ENCODE results near the gene CD28.

CD28 gene

GRCh38 chr2:203690117-203690431 is 16.4 kb upstream of the CD28 start:
- no CpG with 5 or more reads among the region's 4 CpGs for WGBS (ENCODE audit: extremely low coverage, insufficient coverage, insufficient read length)

GRCh38 chr2:203690441-203691047 is 15.9 kb upstream of the CD28 start:
- H4K12ac ChIP-seq (ENCODE audit: low read depth, low read length), result no peak overlapping the region
- no peaks in the 10 kb centered on the region for H3K36me3 ChIP-seq (ENCODE audit: control insufficient read depth in 1 of 2, insufficient read depth in 2 of 2, low read length in 2 of 2)
- DNase-seq, result peak in 1 of 2 donors; percentile 40
- no peak overlapping the region for H3K4ac ChIP-seq (ENCODE audit: low read depth, low read length)
- no peaks in the 10 kb centered on the region for H3K9me3 ChIP-seq (ENCODE audit: insufficient read depth, low read depth, low read length)
- WGBS (ENCODE audit: extremely low coverage, insufficient coverage, insufficient read length), result no CpG with 5 or more reads among the region's 5 CpGs
- no peaks in the 10 kb centered on the region for H3K79me2 ChIP-seq (ENCODE audit: control insufficient read depth, insufficient read depth, low read length, poor library complexity)
- no peak overlapping the region for H3K27ac ChIP-seq (ENCODE audit: low read depth, low read length)
- H3K79me1 ChIP-seq (ENCODE audit: low read length), result no peaks in the 10 kb centered on the region
- no peak overlapping the region for H3K4me3 ChIP-seq (ENCODE audit: low read depth, low read length)
- H3K27me3 ChIP-seq (ENCODE audit: insufficient read depth, low read length), result no peaks in the 10 kb centered on the region
- peaks cover 0 to 2% of the 10 kb centered on the region in 2 experiments for H3K4me1 ChIP-seq (ENCODE audit: control insufficient read depth in 1 of 2, insufficient read depth in 2 of 2, low read length in 2 of 2)
- H2BK5ac ChIP-seq (ENCODE audit: low read depth, low read length, poor library complexity), result no peak overlapping the region
- no peak overlapping the region for H4K91ac ChIP-seq (ENCODE audit: low read depth, low read length)
- no peak overlapping the region for H3K14ac ChIP-seq (ENCODE audit: low read length)
- H3K18ac ChIP-seq (ENCODE audit: low read length), result no peak overlapping the region
- no peak overlapping the region for H4K8ac ChIP-seq (ENCODE audit: low read depth, low read length)
- H2BK120ac ChIP-seq (ENCODE audit: insufficient read depth, low read length, poor library complexity), result no peak overlapping the region
- no peak overlapping the region for H2AK5ac ChIP-seq (ENCODE audit: low read length)
- no peak overlapping the region for H3K9ac ChIP-seq (ENCODE audit: low read length)
- no peak overlapping the region for H3K23ac ChIP-seq (ENCODE audit: low read length)
- no peak overlapping the region for H2BK12ac ChIP-seq (ENCODE audit: low read length)
- no peak overlapping the region for H3K4me2 ChIP-seq (ENCODE audit: low read length)
- no peak overlapping the region for H2AFZ ChIP-seq (ENCODE audit: insufficient read depth, low read length, poor library complexity)

More at GRCh38 chr2:203690117-203690431, 16.4 kb upstream of the CD28 start:
- Histone ChIP-seq H3K27me3 (ENCODE audit: insufficient read depth, low read length) (no peaks in the 10 kb centered on the region), H3K23ac (ENCODE audit: low read length) (no peak overlapping the region), H2AK5ac (ENCODE audit: low read length) (no peak overlapping the region), H2BK5ac (ENCODE audit: low read depth, low read length, poor library complexity) (no peak overlapping the region), H3K9ac (ENCODE audit: low read length) (no peak overlapping the region), H4K8ac (ENCODE audit: low read depth, low read length) (no peak overlapping the region), H3K18ac (ENCODE audit: low read length) (no peak overlapping the region), H4K91ac (ENCODE audit: low read depth, low read length) (no peak overlapping the region), H4K12ac (ENCODE audit: low read depth, low read length) (no peak overlapping the region), H3K79me1 (ENCODE audit: low read length) (no peaks in the 10 kb centered on the region), H3K4ac (ENCODE audit: low read depth, low read length) (no peak overlapping the region), H3K14ac (ENCODE audit: low read length) (no peak overlapping the region), H3K4me2 (ENCODE audit: low read length) (no peak overlapping the region), H2BK12ac (ENCODE audit: low read length) (no peak overlapping the region), H3K9me3 (ENCODE audit: insufficient read depth, low read depth, low read length) (no peaks in the 10 kb centered on the region), H2BK120ac (ENCODE audit: insufficient read depth, low read length, poor library complexity) (no peak overlapping the region), H3K4me3 (ENCODE audit: low read depth, low read length) (no peak overlapping the region), H3K36me3 (ENCODE audit: control insufficient read depth in 1 of 2, insufficient read depth in 2 of 2, low read length in 2 of 2) (no peaks in the 10 kb centered on the region), H3K79me2 (ENCODE audit: control insufficient read depth, insufficient read depth, low read length, poor library complexity) (no peaks in the 10 kb centered on the region), H2AFZ (ENCODE audit: insufficient read depth, low read length, poor library complexity) (no peak overlapping the region), H3K27ac (ENCODE audit: low read depth, low read length) (no peak overlapping the region), H3K4me1 (ENCODE audit: control insufficient read depth in 1 of 2, insufficient read depth in 2 of 2, low read length in 2 of 2) (peaks cover 0 to 2% of the 10 kb centered on the region in 2 experiments)
- DNase-seq, result no peak

GRCh38 chr2:203691149-203691548 is 15.3 kb upstream of the CD28 start:
- H3K23ac ChIP-seq (ENCODE audit: low read length), result no peak overlapping the region
- no peak overlapping the region for H3K4me3 ChIP-seq (ENCODE audit: low read depth, low read length)
- H3K4me2 ChIP-seq (ENCODE audit: low read length), result no peak overlapping the region

GRCh38 chr2:203692031-203692710 is 14.3 kb upstream of the CD28 start:
- Histone ChIP-seq H3K18ac (ENCODE audit: low read length) (no peak overlapping the region), H3K4me3 (ENCODE audit: low read depth, low read length) (no peak overlapping the region), H3K27ac (ENCODE audit: low read depth, low read length) (no peak overlapping the region), H2AK5ac (ENCODE audit: low read length) (no peak overlapping the region), H3K36me3 (ENCODE audit: control insufficient read depth in 1 of 2, insufficient read depth in 2 of 2, low read length in 2 of 2) (no peaks in the 10 kb centered on the region), H3K4me2 (ENCODE audit: low read length) (no peak overlapping the region), H2BK5ac (ENCODE audit: low read depth, low read length, poor library complexity) (no peak overlapping the region), H3K4me1 (ENCODE audit: control insufficient read depth in 1 of 2, insufficient read depth in 2 of 2, low read length in 2 of 2) (no peaks in the 10 kb centered on the region), H4K12ac (ENCODE audit: low read depth, low read length) (no peak overlapping the region), H2BK120ac (ENCODE audit: insufficient read depth, low read length, poor library complexity) (no peak overlapping the region), H4K91ac (ENCODE audit: low read depth, low read length) (no peak overlapping the region), H3K14ac (ENCODE audit: low read length) (no peak overlapping the region), H2AFZ (ENCODE audit: insufficient read depth, low read length, poor library complexity) (no peak overlapping the region), H2BK12ac (ENCODE audit: low read length) (no peak overlapping the region), H3K23ac (ENCODE audit: low read length) (no peak overlapping the region), H3K9ac (ENCODE audit: low read length) (no peak overlapping the region), H3K79me2 (ENCODE audit: control insufficient read depth, insufficient read depth, low read length, poor library complexity) (no peaks in the 10 kb centered on the region), H4K8ac (ENCODE audit: low read depth, low read length) (no peak overlapping the region), H3K27me3 (ENCODE audit: insufficient read depth, low read length) (no peaks in the 10 kb centered on the region), H3K4ac (ENCODE audit: low read depth, low read length) (no peak overlapping the region), H3K9me3 (ENCODE audit: insufficient read depth, low read depth, low read length) (no peaks in the 10 kb centered on the region), H3K79me1 (ENCODE audit: low read length) (no peaks in the 10 kb centered on the region)
- no peak for DNase-seq
- no CpG with 5 or more reads among the region's 5 CpGs for WGBS (ENCODE audit: extremely low coverage, insufficient coverage, insufficient read length)

More at GRCh38 chr2:203691149-203691548, 15.3 kb upstream of the CD28 start:
- Histone ChIP-seq H3K14ac (ENCODE audit: low read length) (no peak overlapping the region), H3K18ac (ENCODE audit: low read length) (no peak overlapping the region), H3K79me2 (ENCODE audit: control insufficient read depth, insufficient read depth, low read length, poor library complexity) (no peaks in the 10 kb centered on the region), H4K8ac (ENCODE audit: low read depth, low read length) (no peak overlapping the region), H3K79me1 (ENCODE audit: low read length) (no peaks in the 10 kb centered on the region), H3K9ac (ENCODE audit: low read length) (no peak overlapping the region), H3K9me3 (ENCODE audit: insufficient read depth, low read depth, low read length) (no peaks in the 10 kb centered on the region), H2BK12ac (ENCODE audit: low read length) (no peak overlapping the region), H3K36me3 (ENCODE audit: control insufficient read depth in 1 of 2, insufficient read depth in 2 of 2, low read length in 2 of 2) (no peaks in the 10 kb centered on the region), H2AFZ (ENCODE audit: insufficient read depth, low read length, poor library complexity) (no peak overlapping the region), H3K4ac (ENCODE audit: low read depth, low read length) (no peak overlapping the region), H3K4me1 (ENCODE audit: control insufficient read depth in 1 of 2, insufficient read depth in 2 of 2, low read length in 2 of 2) (no peaks in the 10 kb centered on the region), H2BK5ac (ENCODE audit: low read depth, low read length, poor library complexity) (no peak overlapping the region), H2AK5ac (ENCODE audit: low read length) (no peak overlapping the region), H3K27ac (ENCODE audit: low read depth, low read length) (no peak overlapping the region), H4K12ac (ENCODE audit: low read depth, low read length) (no peak overlapping the region), H3K27me3 (ENCODE audit: insufficient read depth, low read length) (no peaks in the 10 kb centered on the region), H4K91ac (ENCODE audit: low read depth, low read length) (no peak overlapping the region), H2BK120ac (ENCODE audit: insufficient read depth, low read length, poor library complexity) (no peak overlapping the region)
- DNase-seq, result no peak

Measured in trophoblast cell (in vitro differentiated cells and primary cell).